Measurements from ENCODE around the gene CDC42. TPM values are rescaled to one million over a fixed set of nuclear protein-coding genes. Genes with fewer than 3 reads are reported as not detected.

CDC42 gene
- total and polyA plus RNA-seq, 9 of the 15 experiments (the other 6 are each of a cell fraction or from before 2014, with no cell fraction given) = 186 to 398 (median 325) TPM

DNA sequence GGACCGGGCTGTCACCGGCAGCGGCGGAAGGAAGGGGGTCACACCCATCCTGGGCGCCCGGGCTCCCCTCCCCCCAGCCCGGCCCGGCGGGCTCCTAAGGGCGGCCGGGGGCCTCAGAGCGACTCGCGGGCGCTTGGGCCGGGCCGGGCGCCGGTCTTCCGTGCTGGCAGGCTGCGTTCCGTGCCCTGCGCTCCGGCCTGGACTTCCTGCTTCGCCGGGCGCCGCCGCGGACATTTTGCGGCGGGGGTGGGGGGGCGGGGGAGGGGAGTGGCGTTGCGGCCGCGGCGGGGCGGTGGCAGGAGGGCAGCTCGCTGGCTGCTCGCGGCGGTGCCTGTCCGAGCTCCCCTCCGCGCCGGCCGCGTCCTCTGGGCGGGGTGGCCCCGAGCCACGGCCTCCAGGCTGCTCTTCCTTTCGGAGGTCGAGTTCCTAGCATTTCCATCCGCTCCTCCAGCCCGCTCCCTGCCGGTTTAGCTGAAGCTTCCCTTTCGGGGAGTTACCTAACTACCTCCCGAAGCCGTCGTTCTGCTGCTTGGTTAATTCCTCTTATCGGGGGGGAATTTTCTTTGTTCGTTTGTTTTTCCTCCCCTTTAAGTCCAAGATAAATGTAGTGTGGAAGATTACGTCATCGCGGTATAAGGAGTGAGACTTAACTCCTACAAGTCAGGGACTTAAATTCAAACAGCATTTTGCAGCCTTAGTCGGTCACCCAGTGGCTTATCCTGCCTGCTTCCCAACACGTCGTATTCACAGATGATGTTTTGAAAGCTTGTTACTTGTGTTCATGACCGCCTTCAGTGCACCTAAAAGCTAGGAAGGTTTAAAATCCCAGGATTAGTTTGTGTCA lies 730 bp downstream of the CDC42 start (continued):
- TF ChIP-seq, protein P1, sequence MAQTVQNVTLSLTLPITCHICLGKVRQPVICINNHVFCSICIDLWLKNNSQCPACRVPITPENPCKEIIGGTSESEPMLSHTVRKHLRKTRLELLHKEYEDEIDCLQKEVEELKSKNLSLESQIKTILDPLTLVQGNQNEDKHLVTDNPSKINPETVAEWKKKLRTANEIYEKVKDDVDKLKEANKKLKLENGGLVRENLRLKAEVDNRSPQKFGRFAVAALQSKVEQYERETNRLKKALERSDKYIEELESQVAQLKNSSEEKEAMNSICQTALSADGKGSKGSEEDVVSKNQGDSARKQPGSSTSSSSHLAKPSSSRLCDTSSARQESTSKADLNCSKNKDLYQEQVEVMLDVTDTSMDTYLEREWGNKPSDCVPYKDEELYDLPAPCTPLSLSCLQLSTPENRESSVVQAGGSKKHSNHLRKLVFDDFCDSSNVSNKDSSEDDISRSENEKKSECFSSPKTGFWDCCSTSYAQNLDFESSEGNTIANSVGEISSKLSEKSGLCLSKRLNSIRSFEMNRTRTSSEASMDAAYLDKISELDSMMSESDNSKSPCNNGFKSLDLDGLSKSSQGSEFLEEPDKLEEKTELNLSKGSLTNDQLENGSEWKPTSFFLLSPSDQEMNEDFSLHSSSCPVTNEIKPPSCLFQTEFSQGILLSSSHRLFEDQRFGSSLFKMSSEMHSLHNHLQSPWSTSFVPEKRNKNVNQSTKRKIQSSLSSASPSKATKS (CRISPR knock-in tag; IDR thresholded peaks at IDR 0.05) = no peak
- TF ChIP-seq MEIS2 (IDR thresholded peaks at IDR 0.05; ENCODE audit: partially characterized antibody) (no peak), POLR3G (IDR thresholded peaks at IDR 0.05; ENCODE audit: extremely low read depth, insufficient read length, insufficient replicate concordance) (no peak), SMARCA4 (IDR thresholded peaks at IDR 0.05) (peak; percentile 77), PHB (CRISPR knock-in tag; IDR thresholded peaks at IDR 0.05) (no peak), GTF2F1 (IDR thresholded peaks at IDR 0.05; ENCODE audit: low read depth, low read length) (no peak), ZNF589 (CRISPR knock-in tag; IDR thresholded peaks at IDR 0.05; ENCODE audit: low read depth) (0 out of 2 replicates have a peak, but pooled peaks have one; percentile 20), BRCA1 (IDR thresholded peaks at IDR 0.05) (no peak), BRCA1 (CRISPR knock-in tag; IDR thresholded peaks at IDR 0.05) (no peak), DDX20 (tag; IDR thresholded peaks at IDR 0.05; ENCODE audit: low read depth) (no peak), HDAC1 (IDR thresholded peaks at IDR 0.05) (peak in 1 of 2 experiments; percentile 57; a peak in 1 of 4 replicates), TOE1 (IDR thresholded peaks at IDR 0.05; ENCODE audit: borderline replicate concordance) (no peak), TOE1 (CRISPR knock-in tag; IDR thresholded peaks at IDR 0.05; ENCODE audit: borderline replicate concordance, low read depth) (peak; percentile 77; the same call in 1 of the 2 replicates), MEF2A (IDR thresholded peaks at IDR 0.05; ENCODE audit: control insufficient read depth, low read depth, low read length) (no peak), PURB (CRISPR knock-in tag; IDR thresholded peaks at IDR 0.05; ENCODE audit: low read depth) (no peak), ZSCAN29 (IDR thresholded peaks at IDR 0.05) (no peak), SREBF2 (CRISPR knock-in tag; IDR thresholded peaks at IDR 0.05) (no peak)
- TF ChIP-seq, protein P2, sequence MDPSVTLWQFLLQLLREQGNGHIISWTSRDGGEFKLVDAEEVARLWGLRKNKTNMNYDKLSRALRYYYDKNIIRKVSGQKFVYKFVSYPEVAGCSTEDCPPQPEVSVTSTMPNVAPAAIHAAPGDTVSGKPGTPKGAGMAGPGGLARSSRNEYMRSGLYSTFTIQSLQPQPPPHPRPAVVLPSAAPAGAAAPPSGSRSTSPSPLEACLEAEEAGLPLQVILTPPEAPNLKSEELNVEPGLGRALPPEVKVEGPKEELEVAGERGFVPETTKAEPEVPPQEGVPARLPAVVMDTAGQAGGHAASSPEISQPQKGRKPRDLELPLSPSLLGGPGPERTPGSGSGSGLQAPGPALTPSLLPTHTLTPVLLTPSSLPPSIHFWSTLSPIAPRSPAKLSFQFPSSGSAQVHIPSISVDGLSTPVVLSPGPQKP (CRISPR knock-in tag; IDR thresholded peaks at IDR 0.05) = no peak
- TF ChIP-seq, protein P3, sequence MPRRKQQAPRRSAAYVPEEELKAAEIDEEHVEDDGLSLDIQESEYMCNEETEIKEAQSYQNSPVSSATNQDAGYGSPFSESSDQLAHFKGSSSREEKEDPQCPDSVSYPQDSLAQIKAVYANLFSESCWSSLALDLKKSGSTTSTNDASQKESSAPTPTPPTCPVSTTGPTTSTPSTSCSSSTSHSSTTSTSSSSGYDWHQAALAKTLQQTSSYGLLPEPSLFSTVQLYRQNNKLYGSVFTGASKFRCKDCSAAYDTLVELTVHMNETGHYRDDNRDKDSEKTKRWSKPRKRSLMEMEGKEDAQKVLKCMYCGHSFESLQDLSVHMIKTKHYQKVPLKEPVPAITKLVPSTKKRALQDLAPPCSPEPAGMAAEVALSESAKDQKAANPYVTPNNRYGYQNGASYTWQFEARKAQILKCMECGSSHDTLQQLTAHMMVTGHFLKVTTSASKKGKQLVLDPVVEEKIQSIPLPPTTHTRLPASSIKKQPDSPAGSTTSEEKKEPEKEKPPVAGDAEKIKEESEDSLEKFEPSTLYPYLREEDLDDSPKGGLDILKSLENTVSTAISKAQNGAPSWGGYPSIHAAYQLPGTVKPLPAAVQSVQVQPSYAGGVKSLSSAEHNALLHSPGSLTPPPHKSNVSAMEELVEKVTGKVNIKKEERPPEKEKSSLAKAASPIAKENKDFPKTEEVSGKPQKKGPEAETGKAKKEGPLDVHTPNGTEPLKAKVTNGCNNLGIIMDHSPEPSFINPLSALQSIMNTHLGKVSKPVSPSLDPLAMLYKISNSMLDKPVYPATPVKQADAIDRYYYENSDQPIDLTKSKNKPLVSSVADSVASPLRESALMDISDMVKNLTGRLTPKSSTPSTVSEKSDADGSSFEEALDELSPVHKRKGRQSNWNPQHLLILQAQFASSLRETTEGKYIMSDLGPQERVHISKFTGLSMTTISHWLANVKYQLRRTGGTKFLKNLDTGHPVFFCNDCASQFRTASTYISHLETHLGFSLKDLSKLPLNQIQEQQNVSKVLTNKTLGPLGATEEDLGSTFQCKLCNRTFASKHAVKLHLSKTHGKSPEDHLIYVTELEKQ (CRISPR knock-in tag; IDR thresholded peaks at IDR 0.05) = no peak
- TF ChIP-seq, protein P4, sequence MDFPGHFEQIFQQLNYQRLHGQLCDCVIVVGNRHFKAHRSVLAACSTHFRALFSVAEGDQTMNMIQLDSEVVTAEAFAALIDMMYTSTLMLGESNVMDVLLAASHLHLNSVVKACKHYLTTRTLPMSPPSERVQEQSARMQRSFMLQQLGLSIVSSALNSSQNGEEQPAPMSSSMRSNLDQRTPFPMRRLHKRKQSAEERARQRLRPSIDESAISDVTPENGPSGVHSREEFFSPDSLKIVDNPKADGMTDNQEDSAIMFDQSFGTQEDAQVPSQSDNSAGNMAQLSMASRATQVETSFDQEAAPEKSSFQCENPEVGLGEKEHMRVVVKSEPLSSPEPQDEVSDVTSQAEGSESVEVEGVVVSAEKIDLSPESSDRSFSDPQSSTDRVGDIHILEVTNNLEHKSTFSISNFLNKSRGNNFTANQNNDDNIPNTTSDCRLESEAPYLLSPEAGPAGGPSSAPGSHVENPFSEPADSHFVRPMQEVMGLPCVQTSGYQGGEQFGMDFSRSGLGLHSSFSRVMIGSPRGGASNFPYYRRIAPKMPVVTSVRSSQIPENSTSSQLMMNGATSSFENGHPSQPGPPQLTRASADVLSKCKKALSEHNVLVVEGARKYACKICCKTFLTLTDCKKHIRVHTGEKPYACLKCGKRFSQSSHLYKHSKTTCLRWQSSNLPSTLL (IDR thresholded peaks at IDR 0.05) = no peak
